Peyer's patch (tissue), 4 donors: ENCODE measurements around the gene CCDC6. TPM values are rescaled to one million over a fixed set of nuclear protein-coding genes. Genes with fewer than 3 reads are reported as not detected.
"Not testable (repeated sequence)": the region's sequence is repeated elsewhere in the genome, so short reads cannot be mapped to it uniquely, and the experiment has no call there.

ENCODE experiments used
- DNase-seq, 3 donors: peaks; one replicate each; pipeline ENCODE4 v3.0.0-alpha.2; 2017 to 2019
- H3K27ac ChIP-seq, 4 donors: fragments of 200-600 bp; sonication (generic); one replicate each; pipeline ENCODE4 v1.5.1; 2016 to 2019
- H3K27me3 ChIP-seq, 2 donors: fragments of 200-600 bp; sonication (generic); one replicate each; pipeline ENCODE4 v1.5.1; 2019
- H3K36me3 ChIP-seq, 3 donors: fragments of 200-600 bp; sonication (generic); one replicate each; pipeline ENCODE4 v1.5.1; 2016 to 2019
- H3K4me1 ChIP-seq, 4 donors: fragments of 200-600 bp; sonication (generic); one replicate each; pipeline ENCODE4 v1.5.1; 2016 to 2019
- H3K4me3 ChIP-seq, 4 donors: fragments of 200-600 bp; sonication (generic); 1 replicate in 3 of 4; 2 replicates in 1 of 4; pipeline ENCODE4 v1.5.1; 2016 to 2019; ENCODE audit warnings: mild to moderate bottlenecking in 1 of 4
- H3K9me3 ChIP-seq, 4 donors: fragments of 200-600 bp; sonication (generic); one replicate each; pipeline ENCODE4 v1.5.1; 2016 to 2019; ENCODE audit warnings: mild to moderate bottlenecking in 1 of 4
- CTCF ChIP-seq, 6 experiments: fragments of 450-650 bp in 4 of 6; fragments of 200-600 bp in 2 of 6; sonication (generic) in 1 of 6; IDR thresholded peaks; one replicate each; pipeline ENCODE4 v1.5.1; 2017 to 2019; ENCODE audit warnings: antibody characterized with exemption in 6 of 6, mild to moderate bottlenecking in 3 of 6, moderate library complexity in 1 of 6
- POLR2A ChIP-seq, 2 donors: fragments of 450-650 bp; IDR thresholded peaks; one replicate each; pipeline ENCODE4 v1.5.1; 2017; ENCODE audit warnings: antibody characterized with exemption in 2 of 2, mild to moderate bottlenecking in 2 of 2, moderate library complexity in 2 of 2
- total RNA-seq, 4 donors: library from RNA; depleted of rRNA; stranded (reverse); fragments of >200 nt; gene quantifications; one replicate each; pipeline ENCODE4 v1.1.0, GENCODE V29; 2016

Gene CCDC6
- total RNA-seq, 4 donors from 2014 or later: 41.8 to 49.6 (median 48.6) TPM

- DNase-seq: no peak
- no peak for TF ChIP-seq POLR2A (IDR thresholded peaks at IDR 0.05)
- TF ChIP-seq CTCF (IDR thresholded peaks at IDR 0.05): no peak
- Histone ChIP-seq H3K9me3 (no peaks in the 10 kb centered on the region), H3K4me3 (no peak overlapping the region), H3K36me3 (no peaks in the 10 kb centered on the region), H3K4me1 (no peaks in the 10 kb centered on the region), H3K27ac (no peak overlapping the region), H3K27me3 (no peaks in the 10 kb centered on the region)
Measured at GRCh38 chr10:59752278-59752940, 153.9 kb downstream of the CCDC6 start.

GRCh38 chr10:59750155-59750945 lies 156.0 kb downstream of the CCDC6 start:
- Histone ChIP-seq H3K9me3 (no peaks in the 10 kb centered on the region), H3K4me1 (no peaks in the 10 kb centered on the region), H3K27ac (no peak overlapping the region), H3K36me3 (no peaks in the 10 kb centered on the region), H3K27me3 (no peaks in the 10 kb centered on the region), H3K4me3 (no peak overlapping the region)
- no peak for DNase-seq
- TF ChIP-seq POLR2A (IDR thresholded peaks at IDR 0.05) (no peak), CTCF (IDR thresholded peaks at IDR 0.05) (no peak)

GRCh38 chr10:59748834-59749233 lies 157.5 kb downstream of the CCDC6 start:
- Histone ChIP-seq H3K27me3 (no peaks in the 10 kb centered on the region), H3K4me3 (no peak overlapping the region), H3K27ac (peak overlapping the region in 2 of 4 donors; percentile 44 to 76), H3K9me3 (no peaks in the 10 kb centered on the region), H3K4me1 (no peaks in the 10 kb centered on the region), H3K36me3 (no peaks in the 10 kb centered on the region)
- TF ChIP-seq POLR2A (IDR thresholded peaks at IDR 0.05) (no peak), CTCF (IDR thresholded peaks at IDR 0.05) (no peak)
- peak in 1 of 3 donors; percentile 70 for DNase-seq

GRCh38 chr10:59745163-59745650 lies 161.1 kb downstream of the CCDC6 start:
- Histone ChIP-seq H3K36me3 (no peaks in the 10 kb centered on the region), H3K4me3 (no peak overlapping the region), H3K4me1 (no peaks in the 10 kb centered on the region), H3K27ac (no peak overlapping the region), H3K9me3 (no peaks in the 10 kb centered on the region), H3K27me3 (no peaks in the 10 kb centered on the region)
- no peak for DNase-seq
- TF ChIP-seq CTCF (IDR thresholded peaks at IDR 0.05) (no peak), POLR2A (IDR thresholded peaks at IDR 0.05) (no peak)

- DNase-seq, H3K36me3 ChIP-seq, H3K27ac ChIP-seq: not testable (repeated sequence)
Measured at GRCh38 chr10:59744762-59745161, 161.6 kb downstream of the CCDC6 start.

GRCh38 chr10:59744156-59744555 lies 162.2 kb downstream of the CCDC6 start:
- not testable (repeated sequence) for H3K27me3 ChIP-seq, H3K4me3 ChIP-seq, H3K36me3 ChIP-seq, H3K4me1 ChIP-seq, DNase-seq, H3K27ac ChIP-seq, H3K9me3 ChIP-seq

More at GRCh38 chr10:59744762-59745161, 161.6 kb downstream of the CCDC6 start:
- H3K4me1 ChIP-seq, H3K9me3 ChIP-seq, H3K27me3 ChIP-seq, H3K4me3 ChIP-seq: not testable (repeated sequence)
